Measurements from ENCODE around the gene MTX2.

GRCh38 chr2:176331646-176332045, 62.4 kb downstream of the MTX2 start:
- no peak for TF ChIP-seq CTCF (IDR thresholded peaks at IDR 0.05)
- no peak for TF ChIP-seq POLR2A (IDR thresholded peaks at IDR 0.05)
